IMR-90 (cell line): ENCODE data around the gene FGF3. TPM values are rescaled to one million over a fixed set of nuclear protein-coding genes. Genes with fewer than 3 reads are reported as not detected.

Experiments
- ATAC-seq: fragments of 200-7000 bp; cut with Tn5 transposase; 2 replicates; pipeline ENCODE4 v1.9.1; 2020; ENCODE audit warnings: low read depth, mild to moderate bottlenecking, moderate library complexity
- BruUV-seq: library from RNA; stranded (reverse); fragments of 400-500 nt; replicated peaks from 2 replicates; lab custom pipeline; 2021; lab: Mats Ljungman, UMichigan
- CTCF ChIA-PET: fragments of 300-600 bp; formaldehyde crosslinking; extraction: SDS; loops from one replicate; lab custom pipeline; 2021; ENCODE audit warnings: antibody characterized with exemption; lab: Yijun Ruan, JAX
- POLR2A ChIA-PET: fragments of 300-600 bp; sonication (Branson Sonifier 250); formaldehyde crosslinking; loops from one replicate; lab custom pipeline; 2022; ENCODE audit warnings: antibody characterized with exemption; ENCODE audit not compliant: unreplicated experiment; lab: Charles Lee
- DNase-seq: peaks from one replicate; pipeline ENCODE4 v3.0.0; 2013
- H2AFZ ChIP-seq: replicated peaks from 2 replicates; pipeline ENCODE3; 2013; ENCODE audit warnings: low read length, mild to moderate bottlenecking; ENCODE audit not compliant: poor library complexity
- H2AK5ac ChIP-seq: 2 replicates; pipeline ENCODE4 v1.6.1; 2013; ENCODE audit warnings: low read depth, low read length, inconsistent platforms
- H2AK9ac ChIP-seq: replicated peaks from 2 replicates; pipeline ENCODE3; 2013; ENCODE audit warnings: mild to moderate bottlenecking, low read depth, low read length, moderate library complexity; ENCODE audit not compliant: poor library complexity
- H2BK120ac ChIP-seq: 2 replicates; pipeline ENCODE4 v1.6.1; 2013; ENCODE audit warnings: low read depth, low read length, inconsistent platforms
- H2BK15ac ChIP-seq: 3 replicates; pipeline ENCODE4 v1.6.1; 2013; ENCODE audit warnings: low read depth, low read length, inconsistent platforms
- H2BK20ac ChIP-seq: 2 replicates; pipeline ENCODE4 v1.6.1; 2013; ENCODE audit warnings: low read depth, mild to moderate bottlenecking, inconsistent platforms, low read length, moderate library complexity
- H2BK5ac ChIP-seq: 2 replicates; pipeline ENCODE4 v1.6.1; 2013; ENCODE audit warnings: mild to moderate bottlenecking, low read depth, low read length, inconsistent platforms; ENCODE audit not compliant: poor library complexity, severe bottlenecking
- H3K14ac ChIP-seq: replicated peaks from 2 replicates; pipeline ENCODE4 v1.6.1; 2013; ENCODE audit warnings: low read depth, low read length, inconsistent platforms
- H3K18ac ChIP-seq: 2 replicates; pipeline ENCODE4 v1.6.1; 2013; ENCODE audit warnings: low read depth, low read length, control low read depth
- H3K23ac ChIP-seq: 2 replicates; pipeline ENCODE4 v1.6.1; 2013; ENCODE audit warnings: low read depth, low read length, inconsistent platforms
- H3K27ac ChIP-seq: 2 replicates; pipeline ENCODE4 v1.5.1; 2013; ENCODE audit warnings: mild to moderate bottlenecking, control low read depth, low read length; ENCODE audit not compliant: insufficient read depth
- H3K27me3 ChIP-seq: 2 replicates; pipeline ENCODE4 v1.6.1; 2013; ENCODE audit warnings: low read length; ENCODE audit not compliant: control insufficient read depth, insufficient read depth
- H3K36me3 ChIP-seq: 2 replicates; pipeline ENCODE4 v1.6.1; 2013; ENCODE audit warnings: low read length, mixed read lengths; ENCODE audit not compliant: control insufficient read depth, insufficient read depth
- H3K4ac ChIP-seq: 2 replicates; pipeline ENCODE4 v1.6.1; 2013; ENCODE audit warnings: low read depth, low read length, inconsistent platforms
- H3K4me1 ChIP-seq: 2 replicates; pipeline ENCODE4 v1.6.1; 2013; ENCODE audit warnings: low read length, mixed read lengths; ENCODE audit not compliant: control insufficient read depth, insufficient read depth
- H3K4me2 ChIP-seq: 2 replicates; pipeline ENCODE4 v1.6.1; 2013; ENCODE audit warnings: low read depth, mild to moderate bottlenecking, control low read depth, low read length, moderate library complexity
- H3K4me3 ChIP-seq: 2 replicates; pipeline ENCODE4 v1.5.1; 2013; ENCODE audit warnings: low read depth, mild to moderate bottlenecking, control low read depth, low read length, moderate library complexity; ENCODE audit not compliant: insufficient read depth
- H3K56ac ChIP-seq: 2 replicates; pipeline ENCODE4 v1.6.1; 2013; ENCODE audit warnings: low read length, inconsistent platforms; ENCODE audit not compliant: insufficient read depth; ENCODE audit errors: extremely low read depth
- H3K79me1 ChIP-seq, 2 experiments: 2 replicates each; pipeline ENCODE4 v1.6.1; 2013; ENCODE audit warnings: low read length in 2 of 2, inconsistent platforms in 1 of 2, low read depth in 1 of 2
- H3K9ac ChIP-seq: 2 replicates; pipeline ENCODE4 v1.6.1; 2013; ENCODE audit warnings: low read depth, low read length, control low read depth
- H3K9me1 ChIP-seq: 2 replicates; pipeline ENCODE4 v1.6.1; 2013; ENCODE audit warnings: low read length, inconsistent platforms; ENCODE audit not compliant: insufficient read depth
- H3K9me3 ChIP-seq: 2 replicates; pipeline ENCODE4 v1.6.1; 2013; ENCODE audit warnings: low read length; ENCODE audit not compliant: control insufficient read depth, insufficient read depth
- H4K20me1 ChIP-seq: 2 replicates; pipeline ENCODE4 v1.6.1; 2013; ENCODE audit warnings: low read length, inconsistent platforms; ENCODE audit not compliant: insufficient read depth
- H4K5ac ChIP-seq: 2 replicates; pipeline ENCODE4 v1.6.1; 2013; ENCODE audit warnings: mild to moderate bottlenecking, low read depth, low read length, control low read depth
- H4K8ac ChIP-seq, 2 experiments: 2 replicates each; pipeline ENCODE4 v1.6.1; 2013; ENCODE audit warnings: low read depth in 2 of 2, low read length in 2 of 2, control low read depth in 1 of 2, inconsistent platforms in 1 of 2
- H4K91ac ChIP-seq: 2 replicates; pipeline ENCODE4 v1.6.1; 2013; ENCODE audit warnings: low read depth, low read length, inconsistent platforms; ENCODE audit not compliant: insufficient read depth
- CHD1 ChIP-seq: IDR thresholded peaks from 2 replicates; pipeline ENCODE4 v1.6.1; 2012; ENCODE audit warnings: low read depth, low read length, improper control_type of control experiment
- CTCF ChIP-seq: conservative IDR thresholded peaks from 2 replicates; pipeline ENCODE4 v1.5.1; 2012; ENCODE audit warnings: mild to moderate bottlenecking, low read depth, low read length, improper control_type of control experiment
- NFE2L2 ChIP-seq: fragments of 150-350 bp; IDR thresholded peaks from 2 replicates; pipeline ENCODE4 v1.6.1; 2016; ENCODE audit warnings: low read depth, mild to moderate bottlenecking, low read length
- RFX5 ChIP-seq: IDR thresholded peaks from 2 replicates; pipeline ENCODE4 v1.8.0; 2012; ENCODE audit warnings: low read depth, mild to moderate bottlenecking, low read length, moderate library complexity
- SMC3 ChIP-seq: fragments of 150-350 bp; IDR thresholded peaks from 2 replicates; pipeline ENCODE4 v1.6.1; 2016; ENCODE audit warnings: low read depth, mild to moderate bottlenecking, antibody characterized with exemption, low read length, moderate library complexity
- WGBS, 2 experiments: methylation state at CpG; one replicate each; pipeline versions ENCODE4 v1.1.5 to v1.1.7; 2013; ENCODE audit warnings: missing lambda C conversion rate in 2 of 2; ENCODE audit not compliant: insufficient read length in 1 of 2; ENCODE audit errors: extremely low coverage in 2 of 2; 5-methylcytosine and 5-hydroxymethylcytosine counted together
- dilution Hi-C: fragments of 300-500 bp; cut with HindIII; formaldehyde crosslinking; loops from one replicate; pipeline ENCODE4 v1.14.3; 2018; ENCODE audit warnings: low sequenced_read_pairs; ENCODE audit not compliant: unreplicated experiment
- in situ Hi-C: fragments of 300-500 bp; cut with MboI; formaldehyde crosslinking; loops from 3 replicates; pipeline ENCODE4 v1.14.3; 2019; ENCODE audit warnings: low sequenced_read_pairs, inconsistent platforms, mixed read lengths
- intact Hi-C: fragments of 100-400 bp; cut with micrococcal nuclease; formaldehyde crosslinking; loops from 2 replicates; pipeline ENCODE4 v1.10.0; 2022
- polyA plus RNA-seq, 3 experiments: library from polyadenylated mRNA; depleted of rRNA; stranded (reverse); fragments of >200 nt; gene quantifications; 2 replicates each; pipeline ENCODE4 v1.2.3, GENCODE V29; 2012; ENCODE audit warnings: low replicate concordance in 1 of 3
- total RNA-seq: library from RNA; depleted of rRNA; stranded (reverse); fragments of >200 nt; gene quantifications from 2 replicates; pipeline ENCODE4 v1.2.3, GENCODE V29; 2012

The FGF3 gene
- total and polyA plus RNA-seq, 2 of the 4 experiments (the other 2 are of a cell fraction) = not detected

- DNase-seq (no peak), ATAC-seq (no peak)
- Histone ChIP-seq H3K18ac (no peak overlapping the region), H3K56ac (no peak overlapping the region), H2BK5ac (no peak overlapping the region), H3K4me1 (no peaks in the 10 kb centered on the region), H2AK9ac (no peak overlapping the region), H2AFZ (no peak overlapping the region), H3K36me3 (no peaks in the 10 kb centered on the region), H3K27me3 (peaks cover 54% of the 10 kb centered on the region), H3K27ac (no peak overlapping the region), H3K4me3 (no peak overlapping the region), H3K9me1 (no peaks in the 10 kb centered on the region), H4K91ac (no peak overlapping the region), H4K8ac (no peak overlapping the region), H2BK20ac (no peak overlapping the region), H3K23ac (no peak overlapping the region), H4K20me1 (no peaks in the 10 kb centered on the region), H2BK15ac (no peak overlapping the region), H2BK120ac (no peak overlapping the region), H3K79me1 (no peaks in the 10 kb centered on the region), H3K14ac (no peak overlapping the region), H3K9ac (no peak overlapping the region), H4K5ac (no peak overlapping the region), H2AK5ac (no peak overlapping the region), H3K4me2 (no peak overlapping the region), H3K9me3 (no peaks in the 10 kb centered on the region), H3K4ac (no peak overlapping the region)
- dilution Hi-C loops (no loop called here), intact Hi-C loops (no loop called here), in situ Hi-C loops (no loop called here)
- ChIA-PET CTCF (no interaction called here), POLR2A (no interaction called here)
- TF ChIP-seq CTCF = no peak
- TF ChIP-seq RFX5 = no peak
- TF ChIP-seq NFE2L2 = no peak
- TF ChIP-seq SMC3 = no peak
- no peak for TF ChIP-seq CHD1
- WGBS, 2 experiments = 78% methylated on average over 5 of the region's 9 CpGs; no CpG with 5 or more reads in 1 of the 2 experiments
- BruUV-seq = no TSS peak
Observed at GRCh38 chr11:69839516-69839915, 20.3 kb upstream of the FGF3 start.
